Cerebellar cortex (tissue), 1 donor: ENCODE measurements around the gene ACER2.
"Not testable (repeated sequence)": the region's sequence is repeated elsewhere in the genome, so short reads cannot be mapped to it uniquely, and the experiment has no call there.

Experiments
- DNase-seq: peaks from one replicate; pipeline ENCODE4 v3.0.0-alpha.2; 2015; ENCODE audit warnings: low spot score

The ACER2 gene

GRCh38 chr9:19409401-19410194, 789 bp downstream of the ACER2 start:
- peak; percentile 23 for DNase-seq

GRCh38 chr9:19410195-19410503, 1.3 kb downstream of the ACER2 start:
- no peak for DNase-seq

GRCh38 chr9:19410594-19410993, 1.8 kb downstream of the ACER2 start:
- DNase-seq = no peak

- no peak for DNase-seq
These were observed 2.5 kb downstream of the ACER2 start for GRCh38 chr9:19411316-19411715.

- DNase-seq = not testable (repeated sequence)
These were observed 4.6 kb downstream of the ACER2 start for GRCh38 chr9:19413456-19413855.

GRCh38 chr9:19416143-19416542, 7.3 kb downstream of the ACER2 start:
- no peak for DNase-seq

GRCh38 chr9:19420877-19421276, 12.1 kb downstream of the ACER2 start:
- DNase-seq = no peak

GRCh38 chr9:19423163-19423562, 14.4 kb downstream of the ACER2 start:
- DNase-seq = no peak

- DNase-seq = no peak
These were observed 15.5 kb downstream of the ACER2 start for GRCh38 chr9:19424176-19424779.

- no peak for DNase-seq
These were observed 20.8 kb downstream of the ACER2 start for GRCh38 chr9:19429595-19429994.

- no peak for DNase-seq
These were observed 21.5 kb downstream of the ACER2 start for GRCh38 chr9:19430201-19430760.

- DNase-seq = no peak
These were observed 22.8 kb downstream of the ACER2 start for GRCh38 chr9:19431361-19432171.

- DNase-seq = no peak
These were observed 23.7 kb downstream of the ACER2 start for GRCh38 chr9:19432473-19432872.

- DNase-seq = not testable (repeated sequence)
These were observed 24.9 kb downstream of the ACER2 start for GRCh38 chr9:19433729-19434128.

GRCh38 chr9:19440376-19440775, 31.6 kb downstream of the ACER2 start:
- DNase-seq = no peak

GRCh38 chr9:19440823-19441580, 32.2 kb downstream of the ACER2 start:
- no peak for DNase-seq

GRCh38 chr9:19441730-19442129, 32.9 kb downstream of the ACER2 start:
- no peak for DNase-seq

GRCh38 chr9:19442240-19442639, 33.4 kb downstream of the ACER2 start:
- DNase-seq = no peak

GRCh38 chr9:19445452-19445851, 36.6 kb downstream of the ACER2 start:
- no peak for DNase-seq

- DNase-seq = no peak
These were observed 37.6 kb downstream of the ACER2 start for GRCh38 chr9:19446361-19446861.

- no peak for DNase-seq
These were observed 42.7 kb downstream of the ACER2 start for GRCh38 chr9:19451240-19452087.
